ENCODE measurements around the gene PTPRO.

Gene PTPRO

GRCh38 chr12:15435597-15435996 lies 113.3 kb downstream of the PTPRO start:
- Histone ChIP-seq H3K36me3 (no peaks in the 10 kb centered on the region; the same call in none of the 2 replicates), H3K4me1 (no peaks in the 10 kb centered on the region), H3K9me3 (no peaks in the 10 kb centered on the region), H3K4me3 (ENCODE audit: low read depth, low read length) (no peak overlapping the region), H3K27me3 (no peaks in the 10 kb centered on the region)
- no peak for DNase-seq
- TF ChIP-seq CTCF (IDR thresholded peaks at IDR 0.05; ENCODE audit: low read depth, low read length): no peak

GRCh38 chr12:15439459-15439858 lies 117.2 kb downstream of the PTPRO start:
- no peaks in the 10 kb centered on the region for H3K4me1 ChIP-seq
- TF ChIP-seq CTCF (IDR thresholded peaks at IDR 0.05; ENCODE audit: low read depth, low read length): no peak
- H3K36me3 ChIP-seq: no peaks in the 10 kb centered on the region; the same call in none of the 2 replicates
- no peaks in the 10 kb centered on the region for H3K9me3 ChIP-seq
- no peak overlapping the region for H3K4me3 ChIP-seq (ENCODE audit: low read depth, low read length)
- H3K27me3 ChIP-seq: no peaks in the 10 kb centered on the region
- DNase-seq: no peak

- no peak for DNase-seq
- no peak overlapping the region for H3K4me3 ChIP-seq (ENCODE audit: low read depth, low read length)
- no peaks in the 10 kb centered on the region for H3K36me3 ChIP-seq
- H3K27me3 ChIP-seq: no peaks in the 10 kb centered on the region
- TF ChIP-seq CTCF (IDR thresholded peaks at IDR 0.05; ENCODE audit: low read depth, low read length): no peak
- no peaks in the 10 kb centered on the region for H3K4me1 ChIP-seq
- H3K9me3 ChIP-seq: no peaks in the 10 kb centered on the region
Observed at GRCh38 chr12:15443050-15443449, 120.7 kb downstream of the PTPRO start.

GRCh38 chr12:15443611-15444010 lies 121.3 kb downstream of the PTPRO start:
- no peaks in the 10 kb centered on the region for H3K4me1 ChIP-seq
- no peak overlapping the region for H3K4me3 ChIP-seq (ENCODE audit: low read depth, low read length)
- H3K27me3 ChIP-seq: no peaks in the 10 kb centered on the region
- H3K36me3 ChIP-seq: no peaks in the 10 kb centered on the region
- DNase-seq: no peak
- no peak for TF ChIP-seq CTCF (IDR thresholded peaks at IDR 0.05; ENCODE audit: low read depth, low read length)
- H3K9me3 ChIP-seq: no peaks in the 10 kb centered on the region

- no peaks in the 10 kb centered on the region for H3K36me3 ChIP-seq
- no peak for DNase-seq
- no peaks in the 10 kb centered on the region for H3K27me3 ChIP-seq
- H3K9me3 ChIP-seq: no peaks in the 10 kb centered on the region
- no peak for TF ChIP-seq CTCF (IDR thresholded peaks at IDR 0.05; ENCODE audit: low read depth, low read length)
- no peak overlapping the region for H3K4me3 ChIP-seq (ENCODE audit: low read depth, low read length)
- H3K4me1 ChIP-seq: no peaks in the 10 kb centered on the region
Observed at GRCh38 chr12:15444523-15444922, 122.2 kb downstream of the PTPRO start.

GRCh38 chr12:15446807-15447206 lies 124.5 kb downstream of the PTPRO start:
- Histone ChIP-seq H3K4me3 (ENCODE audit: low read depth, low read length) (no peak overlapping the region), H3K4me1 (no peaks in the 10 kb centered on the region), H3K9me3 (no peaks in the 10 kb centered on the region), H3K36me3 (no peaks in the 10 kb centered on the region), H3K27me3 (no peaks in the 10 kb centered on the region)
- DNase-seq: no peak
- no peak for TF ChIP-seq CTCF (IDR thresholded peaks at IDR 0.05; ENCODE audit: low read depth, low read length)

Measured in BE2C (cell line).